ENCODE data around the gene DEFB112. TPM values are rescaled to one million over a fixed set of nuclear protein-coding genes. Genes with fewer than 3 reads are reported as not detected.

The DEFB112 gene, protein sequence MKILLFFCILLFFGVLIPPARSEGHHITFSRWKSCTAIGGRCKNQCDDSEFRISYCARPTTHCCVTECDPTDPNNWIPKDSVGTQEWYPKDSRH
- total RNA-seq, result not detected in 2 replicates

DNA sequence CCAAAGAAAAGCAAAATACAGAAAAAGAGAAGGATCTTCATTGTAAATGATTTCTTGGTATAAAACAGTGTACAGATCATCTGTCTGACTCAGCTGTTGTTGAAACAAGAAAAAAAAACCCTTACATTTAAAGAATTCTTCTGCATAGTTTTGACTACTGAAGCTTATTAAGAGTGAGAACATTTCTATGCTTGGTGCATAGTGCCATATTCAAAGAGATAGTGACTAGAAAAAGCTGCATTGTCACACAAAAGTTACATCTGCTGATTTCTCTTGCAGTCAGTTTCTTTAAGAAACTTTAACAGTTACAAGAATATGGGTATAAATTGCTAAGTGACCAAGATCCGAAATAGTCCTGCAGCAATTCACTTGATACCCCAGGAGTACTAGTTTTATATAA is at the start of gene DEFB112:
Gene DEFB112 (minus strand): TSS at position 101 of the 400 bp plus-strand sequence. CDS start 60 bp downstream, at position 41.

GRCh38 chr6:50021894-50022293 is 27.8 kb downstream of the DEFB112 start, which contains the start of gene DEFB110:
Gene DEFB110, minus strand, starts transcription at chr6:50021994. Its CDS starts 59 bp downstream, at chr6:50021935.

Other genes starting within 250 kb of the DEFB112 start
- gene CRISP1, start 183.4 kb downstream of the DEFB112 start, total RNA-seq, result not detected in 2 replicates
- not detected in 2 replicates for gene DEFB114, start 85.8 kb downstream of the DEFB112 start, total RNA-seq
- gene DEFB113, start 80.3 kb downstream of the DEFB112 start, total RNA-seq, result not detected in 2 replicates
- gene DEFB110, start 27.9 kb downstream of the DEFB112 start, total RNA-seq, result not detected in 2 replicates